Calu3 (cell line): Measurements from ENCODE around the gene CHMP1B. TPM values are rescaled to one million over a fixed set of nuclear protein-coding genes. Genes with fewer than 3 reads are reported as not detected.

Experiments used
- BruUV-seq: library from RNA; stranded (reverse); fragments of 400-500 nt; replicated peaks from 2 replicates; lab custom pipeline; 2021; lab: Mats Ljungman, UMichigan
- CTCF ChIA-PET: fragments of 300-600 bp; sonication (Branson Sonifier 250); formaldehyde crosslinking; loops from one replicate; lab custom pipeline; 2022; ENCODE audit warnings: antibody characterized with exemption; lab: Charles Lee
- DNase-seq: peaks from one replicate; pipeline ENCODE4 v3.0.0; 2022
- H3K27ac Mint-ChIP-seq: one replicate; pipeline ENCODE4 v1.8.0; 2022; ENCODE audit warnings: mixed read lengths; ENCODE audit not compliant: unreplicated experiment
- H3K27me3 Mint-ChIP-seq: one replicate; pipeline ENCODE4 v1.8.0; 2022; ENCODE audit warnings: mixed read lengths; ENCODE audit not compliant: unreplicated experiment
- H3K36me3 Mint-ChIP-seq: one replicate; pipeline ENCODE4 v1.8.0; 2022; ENCODE audit warnings: mild to moderate bottlenecking, moderate library complexity, mixed read lengths; ENCODE audit not compliant: insufficient read depth, unreplicated experiment
- H3K4me1 Mint-ChIP-seq: one replicate; pipeline ENCODE4 v1.8.0; 2022; ENCODE audit warnings: mild to moderate bottlenecking, low read depth, mixed read lengths; ENCODE audit not compliant: unreplicated experiment
- H3K4me3 Mint-ChIP-seq: one replicate; pipeline ENCODE4 v1.8.0; 2022; ENCODE audit warnings: mild to moderate bottlenecking, low read depth, moderate library complexity, mixed read lengths; ENCODE audit not compliant: unreplicated experiment
- H3K9me3 Mint-ChIP-seq: one replicate; pipeline ENCODE4 v1.8.0; 2022; ENCODE audit warnings: low read depth, mixed read lengths; ENCODE audit not compliant: unreplicated experiment
- CTCF ChIP-seq: fragments of 200-600 bp; IDR thresholded peaks from one replicate; pipeline ENCODE4 v1.8.0; 2022; ENCODE audit warnings: antibody characterized with exemption; ENCODE audit not compliant: unreplicated experiment
- intact Hi-C: fragments of 100-400 bp; cut with micrococcal nuclease; formaldehyde crosslinking; loops from one replicate; pipeline ENCODE4 v1.10.0; 2022; ENCODE audit not compliant: unreplicated experiment
- total RNA-seq: library from RNA; stranded (reverse); gene quantifications from 2 replicates; pipeline ENCODE4 v1.2.3, GENCODE V29; 2022

CHMP1B gene
- total RNA-seq, 1 experiment from 2014 or later: 44.4 TPM

DNA sequence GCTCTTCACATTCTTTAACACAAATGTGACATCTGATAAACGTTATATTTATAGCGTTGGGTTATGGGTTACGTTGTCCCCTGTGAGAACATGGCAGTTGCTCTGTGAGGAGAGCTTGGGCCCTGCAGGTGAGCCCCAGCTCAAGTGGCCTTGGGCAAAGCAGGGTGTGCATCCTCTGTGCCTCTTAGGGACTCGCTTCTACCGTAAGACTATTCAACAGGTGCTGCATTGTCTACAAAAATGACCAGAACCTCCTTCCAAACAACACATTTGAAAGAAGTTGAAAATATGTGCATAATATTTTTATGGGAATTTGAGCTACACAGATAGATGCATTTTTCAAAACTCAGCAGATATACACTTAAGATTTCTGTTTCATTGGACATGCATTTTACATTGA is 16.4 kb upstream of the CHMP1B start:
- H3K9me3 Mint-ChIP-seq: no peaks in the 10 kb centered on the region
- BruUV-seq: no TSS peak
- TF ChIP-seq CTCF: no peak
- DNase-seq: no peak
- no peaks in the 10 kb centered on the region for H3K27me3 Mint-ChIP-seq
- no peak overlapping the region for H3K4me3 Mint-ChIP-seq
- intact Hi-C loops: no loop called here
- H3K4me1 Mint-ChIP-seq: no peaks in the 10 kb centered on the region
- no peak overlapping the region for H3K27ac Mint-ChIP-seq
- H3K36me3 Mint-ChIP-seq: no peaks in the 10 kb centered on the region
- CTCF ChIA-PET: no interaction called here

- Mint-ChIP-seq H3K4me1 (no peaks in the 10 kb centered on the region), H3K27me3 (no peaks in the 10 kb centered on the region), H3K4me3 (no peak overlapping the region), H3K27ac (no peak overlapping the region), H3K9me3 (no peaks in the 10 kb centered on the region), H3K36me3 (no peaks in the 10 kb centered on the region)
- TF ChIP-seq CTCF: no peak
- intact Hi-C loops: no loop called here
- no TSS peak for BruUV-seq
- CTCF ChIA-PET: no interaction called here
- no peak for DNase-seq
These were observed 11.7 kb upstream of the CHMP1B start for GRCh38 chr18:11839556-11839955.

GRCh38 chr18:11840493-11840892 is 10.7 kb upstream of the CHMP1B start:
- Mint-ChIP-seq H3K27ac (no peak overlapping the region), H3K4me1 (no peaks in the 10 kb centered on the region), H3K4me3 (no peak overlapping the region), H3K27me3 (no peaks in the 10 kb centered on the region), H3K36me3 (no peaks in the 10 kb centered on the region), H3K9me3 (no peaks in the 10 kb centered on the region)
- intact Hi-C loops: no loop called here
- CTCF ChIA-PET: interaction anchor here (0.5 to 0.6 kb wide), 2 partner anchors 12 to 213 kb away, joined by 3 read pairs; no protein-coding TSS in a partner anchor
- TF ChIP-seq CTCF: no peak
- no TSS peak for BruUV-seq
- no peak for DNase-seq

GRCh38 chr18:11842562-11842961 is 8.7 kb upstream of the CHMP1B start:
- no peaks in the 10 kb centered on the region for H3K9me3 Mint-ChIP-seq
- H3K27me3 Mint-ChIP-seq: no peaks in the 10 kb centered on the region
- H3K4me3 Mint-ChIP-seq: no peak overlapping the region
- CTCF ChIA-PET: no interaction called here
- no TSS peak for BruUV-seq
- no peaks in the 10 kb centered on the region for H3K36me3 Mint-ChIP-seq
- H3K27ac Mint-ChIP-seq: no peak overlapping the region
- no peak for DNase-seq
- intact Hi-C loops: no loop called here
- TF ChIP-seq CTCF: no peak
- H3K4me1 Mint-ChIP-seq: no peaks in the 10 kb centered on the region

DNA sequence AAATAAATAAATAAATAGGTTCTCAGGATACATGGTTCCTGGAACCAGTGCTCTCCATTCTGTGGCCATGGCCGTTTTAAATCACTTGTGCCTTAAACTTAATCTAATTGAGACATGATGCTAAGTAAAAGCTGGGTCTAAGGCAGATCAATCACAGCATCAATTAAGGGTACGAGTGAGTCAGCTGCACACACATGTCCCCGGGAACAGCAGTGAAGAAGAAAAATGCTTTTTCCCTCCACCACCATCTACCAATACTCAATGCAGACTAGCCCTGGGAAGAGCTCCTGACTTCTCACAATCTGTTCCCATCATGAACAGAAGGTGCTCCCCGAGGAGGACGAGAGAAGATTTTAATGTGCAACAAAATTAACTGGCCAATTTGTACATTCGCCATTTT is 6.8 kb upstream of the CHMP1B start:
- no TSS peak for BruUV-seq
- no peak for DNase-seq
- intact Hi-C loops: no loop called here
- Mint-ChIP-seq H3K27me3 (no peaks in the 10 kb centered on the region), H3K9me3 (no peaks in the 10 kb centered on the region), H3K27ac (no peak overlapping the region), H3K4me3 (no peak overlapping the region), H3K36me3 (no peaks in the 10 kb centered on the region), H3K4me1 (peaks cover 5% of the 10 kb centered on the region)
- CTCF ChIA-PET: no interaction called here
- no peak for TF ChIP-seq CTCF
